Measurements from ENCODE around the gene FAM216A. TPM values are rescaled to one million over a fixed set of nuclear protein-coding genes. Genes with fewer than 3 reads are reported as not detected.
"Not testable (repeated sequence)": the region's sequence is repeated elsewhere in the genome, so short reads cannot be mapped to it uniquely, and the experiment has no call there.

The FAM216A gene
- polyA plus RNA-seq, 1 experiment, result 21.3 TPM

DNA sequence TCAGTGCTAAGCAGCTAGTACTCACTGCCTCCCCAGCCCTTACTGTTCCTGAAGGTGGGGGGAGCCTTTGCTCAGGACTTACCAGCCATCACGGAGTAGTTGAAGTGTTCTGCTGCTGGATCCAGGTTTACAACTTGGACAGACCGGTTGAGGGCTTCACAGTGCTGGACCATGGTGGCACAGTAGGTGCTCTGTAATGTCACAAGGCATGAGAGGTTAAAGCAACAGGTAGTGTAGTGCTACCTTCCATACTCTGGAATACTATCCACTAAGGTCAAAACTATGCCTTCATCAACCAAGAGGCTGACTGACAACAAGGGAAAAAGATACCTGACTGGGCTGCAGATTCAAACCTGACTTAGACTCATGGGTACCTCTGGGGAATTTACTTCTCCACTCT lies 3.6 kb upstream of the FAM216A start:
- H3K27ac ChIP-seq (ENCODE audit: low read depth, low read length), result no peak overlapping the region
- H3K27me3 ChIP-seq (ENCODE audit: control insufficient read depth, insufficient read depth, low read length), result no peaks in the 10 kb centered on the region
- no peak overlapping the region for H3K4me3 ChIP-seq (ENCODE audit: low read depth, low read length)
- TF ChIP-seq, protein P1, sequence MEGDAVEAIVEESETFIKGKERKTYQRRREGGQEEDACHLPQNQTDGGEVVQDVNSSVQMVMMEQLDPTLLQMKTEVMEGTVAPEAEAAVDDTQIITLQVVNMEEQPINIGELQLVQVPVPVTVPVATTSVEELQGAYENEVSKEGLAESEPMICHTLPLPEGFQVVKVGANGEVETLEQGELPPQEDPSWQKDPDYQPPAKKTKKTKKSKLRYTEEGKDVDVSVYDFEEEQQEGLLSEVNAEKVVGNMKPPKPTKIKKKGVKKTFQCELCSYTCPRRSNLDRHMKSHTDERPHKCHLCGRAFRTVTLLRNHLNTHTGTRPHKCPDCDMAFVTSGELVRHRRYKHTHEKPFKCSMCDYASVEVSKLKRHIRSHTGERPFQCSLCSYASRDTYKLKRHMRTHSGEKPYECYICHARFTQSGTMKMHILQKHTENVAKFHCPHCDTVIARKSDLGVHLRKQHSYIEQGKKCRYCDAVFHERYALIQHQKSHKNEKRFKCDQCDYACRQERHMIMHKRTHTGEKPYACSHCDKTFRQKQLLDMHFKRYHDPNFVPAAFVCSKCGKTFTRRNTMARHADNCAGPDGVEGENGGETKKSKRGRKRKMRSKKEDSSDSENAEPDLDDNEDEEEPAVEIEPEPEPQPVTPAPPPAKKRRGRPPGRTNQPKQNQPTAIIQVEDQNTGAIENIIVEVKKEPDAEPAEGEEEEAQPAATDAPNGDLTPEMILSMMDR (IDR thresholded peaks at IDR 0.05; ENCODE audit: low read depth, low read length), result no peak
- ChIA-PET CTCF (interaction anchor here (0.7 kb wide), 1 partner anchor 150 kb away, joined by 3 read pairs; no protein-coding TSS in a partner anchor), POLR2A (no interaction called here)
- DNase-seq (ENCODE audit: low read depth, low spot score), result no peak
- no peaks in the 10 kb centered on the region for H3K9me3 ChIP-seq (ENCODE audit: control insufficient read depth, insufficient read depth, low read length)

DNA sequence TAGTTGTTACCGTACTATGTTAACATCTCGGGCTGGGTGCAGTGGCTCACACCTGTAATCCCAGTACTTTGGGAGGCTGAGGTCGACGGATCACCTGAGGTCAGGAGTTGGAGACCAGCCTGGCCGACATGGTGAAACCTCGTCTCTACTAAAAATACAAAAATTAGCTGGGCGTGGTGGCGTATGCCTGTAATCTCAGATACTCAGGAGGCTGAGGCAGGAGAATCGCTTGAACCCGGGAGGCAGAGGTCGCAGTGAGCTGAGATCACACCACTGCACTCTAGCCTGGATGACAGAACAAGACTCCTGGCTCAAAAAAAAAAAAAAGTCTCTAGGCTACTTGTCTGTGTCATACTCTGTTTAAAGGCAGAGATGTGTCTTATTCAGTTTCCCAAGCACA lies 2.9 kb upstream of the FAM216A start:
- DNase-seq (ENCODE audit: low read depth, low spot score); H3K27me3 ChIP-seq (ENCODE audit: control insufficient read depth, insufficient read depth, low read length); POLR2A ChIA-PET; H3K9me3 ChIP-seq (ENCODE audit: control insufficient read depth, insufficient read depth, low read length); H3K27ac ChIP-seq (ENCODE audit: low read depth, low read length); H3K4me3 ChIP-seq (ENCODE audit: low read depth, low read length): not testable (repeated sequence)
- CTCF ChIA-PET, result interaction anchor here (1.0 to 5.7 kb wide), 2 partner anchors 34 to 135 kb away, joined by 3 to 84 read pairs; no protein-coding TSS in a partner anchor

DNA sequence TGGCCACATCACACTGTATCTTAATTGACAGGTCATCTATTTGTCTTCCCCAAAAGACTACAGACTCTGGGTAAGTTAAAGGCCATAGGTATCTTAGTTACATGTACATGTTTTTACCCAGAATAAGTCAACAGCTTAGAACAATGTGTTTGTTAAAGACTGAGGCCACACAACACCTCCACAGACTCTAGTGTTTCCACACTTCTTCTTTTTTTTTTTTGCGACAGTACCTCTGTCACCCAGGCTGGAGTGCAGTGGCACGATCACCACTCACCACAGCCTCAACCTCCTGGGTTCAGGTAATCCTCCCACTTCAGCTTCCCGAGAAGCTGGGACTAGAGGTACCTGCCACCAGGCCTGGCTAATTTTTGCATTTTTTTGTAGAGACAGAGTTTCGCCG lies 1.9 kb upstream of the FAM216A start:
- no peak for DNase-seq (ENCODE audit: low read depth, low spot score)
- POLR2A ChIA-PET, result interaction anchor here (0.6 kb wide), 1 partner anchor 17 kb away, joined by 3 read pairs; no protein-coding TSS in a partner anchor
- Histone ChIP-seq H3K9me3 (ENCODE audit: control insufficient read depth, insufficient read depth, low read length) (no peaks in the 10 kb centered on the region), H3K4me3 (ENCODE audit: low read depth, low read length) (0 out of 2 replicates have a peak overlapping the region, but pooled peaks have one; percentile 27), H3K27me3 (ENCODE audit: control insufficient read depth, insufficient read depth, low read length) (no peaks in the 10 kb centered on the region), H3K27ac (ENCODE audit: low read depth, low read length) (no peak overlapping the region)
- TF ChIP-seq, protein P1 (IDR thresholded peaks at IDR 0.05; ENCODE audit: low read depth, low read length), result no peak
- CTCF ChIA-PET, result interaction anchor here (0.9 to 5.7 kb wide), 3 partner anchors 16 to 134 kb away, joined by 3 to 84 read pairs (median 7); partner anchors contain the start of gene ARPC3

DNA sequence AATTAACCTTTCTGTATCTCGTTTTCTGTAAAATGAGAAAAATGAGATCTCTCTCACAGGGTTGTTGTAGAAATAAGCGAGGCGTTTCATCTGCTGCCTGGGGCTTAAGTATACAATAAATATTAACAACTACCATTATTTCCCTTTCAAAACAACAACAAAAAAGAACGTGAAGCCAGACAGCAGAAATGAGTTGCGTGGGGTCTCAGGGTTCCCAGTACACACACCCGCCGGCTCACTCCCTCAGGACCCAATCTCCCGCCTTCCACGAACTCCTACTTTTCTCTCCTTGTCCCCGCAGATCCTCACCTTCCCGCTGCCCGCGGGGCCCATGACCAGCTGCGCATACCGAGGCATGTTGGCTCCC lies 815 bp upstream of the FAM216A start:
- DNase-seq (ENCODE audit: low read depth, low spot score), result no peak
- Histone ChIP-seq H3K9me3 (ENCODE audit: control insufficient read depth, insufficient read depth, low read length) (no peaks in the 10 kb centered on the region), H3K27ac (ENCODE audit: low read depth, low read length) (peak overlapping the region; percentile 61), H3K27me3 (ENCODE audit: control insufficient read depth, insufficient read depth, low read length) (no peaks in the 10 kb centered on the region), H3K4me3 (ENCODE audit: low read depth, low read length) (peak overlapping the region; percentile 98)
- CTCF ChIA-PET, result interaction anchor here (1.2 to 5.7 kb wide), 5 partner anchors 18 to 420 kb away, joined by 3 to 84 read pairs (median 10); partner anchors contain the start of gene ARPC3
- TF ChIP-seq, protein P1 (IDR thresholded peaks at IDR 0.05; ENCODE audit: low read depth, low read length), result no peak
- POLR2A ChIA-PET, result interaction anchor here (0.9 to 2.4 kb wide), 8 partner anchors 16 to 420 kb away, joined by 4 to 29 read pairs (median 6); partner anchors contain the start of genes ARPC3, RAD9B, TCTN1 and VPS29

DNA sequence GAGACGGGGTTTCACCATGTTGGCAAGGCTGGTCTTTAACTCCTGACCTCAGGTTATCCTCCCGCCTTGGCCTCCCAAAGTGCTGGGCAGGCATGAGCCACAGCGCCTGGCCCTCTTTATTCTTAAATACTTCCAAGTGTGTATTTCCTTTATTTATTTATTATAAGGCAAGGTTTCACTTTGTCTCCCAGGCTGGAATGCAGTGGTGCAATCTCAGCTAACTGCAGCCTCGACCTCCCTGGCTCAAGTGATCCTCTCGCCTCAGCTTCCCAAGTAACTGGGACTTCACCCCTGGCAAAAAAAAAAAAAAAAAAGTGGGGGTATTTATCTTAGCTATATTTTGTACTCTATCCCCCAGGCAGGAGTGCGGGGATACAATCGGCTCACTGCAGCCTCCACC lies 6.8 kb downstream of the FAM216A start:
- POLR2A ChIA-PET, result interaction anchor here (0.6 to 0.7 kb wide), 2 partner anchors 25 to 402 kb away, joined by 3 read pairs; no protein-coding TSS in a partner anchor
- no peak overlapping the region for H3K4me3 ChIP-seq (ENCODE audit: low read depth, low read length)
- no peak for DNase-seq (ENCODE audit: low read depth, low spot score)
- H3K27ac ChIP-seq (ENCODE audit: low read depth, low read length), result no peak overlapping the region
- no peaks in the 10 kb centered on the region for H3K27me3 ChIP-seq (ENCODE audit: control insufficient read depth, insufficient read depth, low read length)
- H3K9me3 ChIP-seq (ENCODE audit: control insufficient read depth, insufficient read depth, low read length), result no peaks in the 10 kb centered on the region
- TF ChIP-seq, protein P1 (IDR thresholded peaks at IDR 0.05; ENCODE audit: low read depth, low read length), result no peak
- CTCF ChIA-PET, result interaction anchor here (0.8 kb wide), 1 partner anchor 30 kb away, joined by 7 read pairs; no protein-coding TSS in a partner anchor
